Astrocyte of the spinal cord (primary cell): ENCODE results near the gene ATP8B2.
"Not testable (repeated sequence)": the region's sequence is repeated elsewhere in the genome, so short reads cannot be mapped to it uniquely, and the experiment has no call there.

ENCODE experiments used
- DNase-seq: peaks from one replicate; pipeline ENCODE4 v3.0.0; 2011; ENCODE audit warnings: low read depth, low spot score
- H3K4me3 ChIP-seq: 2 replicates; pipeline ENCODE4 v1.5.1; 2011; ENCODE audit warnings: low read depth, mild to moderate bottlenecking, low read length, moderate library complexity
- in situ Hi-C: cut with HindIII; loops from 2 replicates; pipeline ENCODE4 v1.10.0; 2017; ENCODE audit warnings: low sequenced_read_pairs
- TF ChIP-seq, protein P1 (sequence below): IDR thresholded peaks from 2 replicates; pipeline ENCODE4 v1.5.1; 2012; ENCODE audit warnings: low read depth, mild to moderate bottlenecking, low read length, inconsistent platforms

Gene ATP8B2

GRCh38 chr1:154316704-154317103 lies 8.6 kb upstream of the ATP8B2 start:
- in situ Hi-C loops, result no loop called here
- TF ChIP-seq, protein P1, sequence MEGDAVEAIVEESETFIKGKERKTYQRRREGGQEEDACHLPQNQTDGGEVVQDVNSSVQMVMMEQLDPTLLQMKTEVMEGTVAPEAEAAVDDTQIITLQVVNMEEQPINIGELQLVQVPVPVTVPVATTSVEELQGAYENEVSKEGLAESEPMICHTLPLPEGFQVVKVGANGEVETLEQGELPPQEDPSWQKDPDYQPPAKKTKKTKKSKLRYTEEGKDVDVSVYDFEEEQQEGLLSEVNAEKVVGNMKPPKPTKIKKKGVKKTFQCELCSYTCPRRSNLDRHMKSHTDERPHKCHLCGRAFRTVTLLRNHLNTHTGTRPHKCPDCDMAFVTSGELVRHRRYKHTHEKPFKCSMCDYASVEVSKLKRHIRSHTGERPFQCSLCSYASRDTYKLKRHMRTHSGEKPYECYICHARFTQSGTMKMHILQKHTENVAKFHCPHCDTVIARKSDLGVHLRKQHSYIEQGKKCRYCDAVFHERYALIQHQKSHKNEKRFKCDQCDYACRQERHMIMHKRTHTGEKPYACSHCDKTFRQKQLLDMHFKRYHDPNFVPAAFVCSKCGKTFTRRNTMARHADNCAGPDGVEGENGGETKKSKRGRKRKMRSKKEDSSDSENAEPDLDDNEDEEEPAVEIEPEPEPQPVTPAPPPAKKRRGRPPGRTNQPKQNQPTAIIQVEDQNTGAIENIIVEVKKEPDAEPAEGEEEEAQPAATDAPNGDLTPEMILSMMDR, result no peak
- no peak for DNase-seq
- no peak overlapping the region for H3K4me3 ChIP-seq

- in situ Hi-C loops, result no loop called here
- TF ChIP-seq, protein P1, result no peak
- H3K4me3 ChIP-seq, result no peak overlapping the region
- no peak for DNase-seq
Measured at GRCh38 chr1:154318386-154318785, 6.9 kb upstream of the ATP8B2 start.

DNA sequence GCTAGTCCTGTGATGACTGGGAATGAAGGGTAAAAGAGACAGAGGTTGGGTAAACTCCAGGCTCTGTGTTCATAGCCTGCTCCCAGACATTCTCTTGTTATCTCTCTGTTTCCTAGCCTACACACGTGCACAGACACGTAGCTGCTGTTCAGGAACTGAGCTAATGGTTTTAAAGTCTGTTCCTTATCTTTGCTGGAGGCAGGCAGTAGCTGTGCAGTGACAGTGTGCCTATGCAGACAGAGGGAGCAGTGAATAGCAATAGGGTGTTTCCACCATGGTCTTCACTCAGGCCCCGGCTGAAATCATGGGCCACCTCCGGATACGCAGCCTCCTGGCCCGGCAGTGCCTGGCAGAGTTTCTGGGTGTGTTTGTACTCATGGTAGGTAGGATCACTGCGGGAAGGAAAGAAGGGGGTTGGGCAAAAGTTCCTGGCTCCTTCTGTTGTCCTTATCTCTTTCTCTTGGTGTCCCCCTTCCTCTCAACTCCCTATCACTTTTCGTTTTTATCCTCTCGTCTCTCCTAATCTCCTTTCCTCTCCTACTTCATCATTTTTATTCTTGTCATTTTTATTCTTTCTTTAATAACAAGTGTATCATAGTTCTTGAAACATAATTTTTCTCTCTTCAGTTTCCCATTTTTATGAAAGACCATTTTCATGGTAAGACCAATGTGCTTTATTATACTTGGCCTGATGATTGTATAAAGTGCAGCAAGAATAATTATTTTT lies 4.3 kb upstream of the ATP8B2 start, which contains the start of gene AQP10:
Gene AQP10 (plus strand): TSS at position 212 of the 727 bp plus-strand sequence. CDS start 63 bp downstream, at position 275.
- no peak for DNase-seq
- in situ Hi-C loops, result no loop called here
- TF ChIP-seq, protein P1, result no peak
- no peak within 1 kb of the TSS for H3K4me3 ChIP-seq

DNA sequence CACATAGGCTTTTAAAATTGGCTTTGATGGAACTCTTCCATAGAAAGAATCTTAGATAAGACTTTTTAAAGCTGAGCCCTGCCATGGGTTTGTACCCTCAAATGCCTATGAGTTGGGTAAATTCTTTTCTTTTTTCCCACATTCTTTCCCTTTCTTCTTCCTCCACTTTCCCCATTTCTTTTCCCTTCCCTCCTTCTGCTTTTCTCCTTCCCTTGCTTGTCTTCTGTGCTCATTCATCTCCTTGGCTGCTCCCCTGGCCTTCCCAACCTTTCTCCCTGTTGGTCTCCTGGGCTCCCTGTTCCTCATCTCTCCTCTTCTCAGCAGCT lies 3.8 kb upstream of the ATP8B2 start:
- DNase-seq, H3K4me3 ChIP-seq, in situ Hi-C loops: not testable (repeated sequence)

DNA sequence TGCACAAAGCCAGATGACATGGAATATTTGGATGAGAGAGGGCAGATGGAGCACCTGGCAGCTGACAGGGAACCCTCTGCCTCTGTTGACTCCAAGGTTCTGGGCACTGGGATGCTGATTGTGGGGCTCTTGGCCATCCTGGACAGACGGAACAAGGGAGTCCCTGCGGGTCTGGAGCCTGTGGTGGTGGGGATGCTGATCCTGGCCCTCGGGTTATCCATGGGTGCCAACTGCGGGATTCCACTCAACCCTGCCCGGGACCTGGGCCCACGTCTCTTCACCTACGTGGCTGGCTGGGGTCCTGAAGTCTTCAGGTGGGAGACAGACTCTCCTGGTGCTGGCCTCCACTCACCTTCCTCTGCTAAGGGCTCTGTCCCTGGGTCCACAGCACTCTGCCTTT lies 1.8 kb upstream of the ATP8B2 start:
- in situ Hi-C loops, result no loop called here
- no peak for DNase-seq
- TF ChIP-seq, protein P1, result no peak
- no peak overlapping the region for H3K4me3 ChIP-seq

GRCh38 chr1:154324241-154324640 lies 1.1 kb upstream of the ATP8B2 start:
- in situ Hi-C loops, result no loop called here
- H3K4me3 ChIP-seq, result no peak overlapping the region
- DNase-seq, result no peak
- TF ChIP-seq, protein P1, result no peak

GRCh38 chr1:154325583-154326545 lies 539 bp downstream of the ATP8B2 start:
- TF ChIP-seq, protein P1, result peak; percentile 75
- in situ Hi-C loops, result no loop called here
- peak; percentile 88 for DNase-seq
- peak overlapping the region; percentile 62 for H3K4me3 ChIP-seq
